IPS-18c (cell line): Measurements from ENCODE around the gene TMBIM4.
"Not testable (repeated sequence)": the region's sequence is repeated elsewhere in the genome, so short reads cannot be mapped to it uniquely, and the experiment has no call there.

Source experiments
- H3K4me3 ChIP-seq: 2 replicates; pipeline ENCODE4 v1.7.0; 2013; ENCODE audit warnings: low read depth, mild to moderate bottlenecking, low read length, moderate library complexity; ENCODE audit not compliant: insufficient read depth
- H3K9me3 ChIP-seq: one replicate; pipeline ENCODE4 v1.6.1; 2013; ENCODE audit warnings: mild to moderate bottlenecking, low read length, moderate library complexity; ENCODE audit not compliant: control insufficient read depth, insufficient read depth

The TMBIM4 gene

DNA sequence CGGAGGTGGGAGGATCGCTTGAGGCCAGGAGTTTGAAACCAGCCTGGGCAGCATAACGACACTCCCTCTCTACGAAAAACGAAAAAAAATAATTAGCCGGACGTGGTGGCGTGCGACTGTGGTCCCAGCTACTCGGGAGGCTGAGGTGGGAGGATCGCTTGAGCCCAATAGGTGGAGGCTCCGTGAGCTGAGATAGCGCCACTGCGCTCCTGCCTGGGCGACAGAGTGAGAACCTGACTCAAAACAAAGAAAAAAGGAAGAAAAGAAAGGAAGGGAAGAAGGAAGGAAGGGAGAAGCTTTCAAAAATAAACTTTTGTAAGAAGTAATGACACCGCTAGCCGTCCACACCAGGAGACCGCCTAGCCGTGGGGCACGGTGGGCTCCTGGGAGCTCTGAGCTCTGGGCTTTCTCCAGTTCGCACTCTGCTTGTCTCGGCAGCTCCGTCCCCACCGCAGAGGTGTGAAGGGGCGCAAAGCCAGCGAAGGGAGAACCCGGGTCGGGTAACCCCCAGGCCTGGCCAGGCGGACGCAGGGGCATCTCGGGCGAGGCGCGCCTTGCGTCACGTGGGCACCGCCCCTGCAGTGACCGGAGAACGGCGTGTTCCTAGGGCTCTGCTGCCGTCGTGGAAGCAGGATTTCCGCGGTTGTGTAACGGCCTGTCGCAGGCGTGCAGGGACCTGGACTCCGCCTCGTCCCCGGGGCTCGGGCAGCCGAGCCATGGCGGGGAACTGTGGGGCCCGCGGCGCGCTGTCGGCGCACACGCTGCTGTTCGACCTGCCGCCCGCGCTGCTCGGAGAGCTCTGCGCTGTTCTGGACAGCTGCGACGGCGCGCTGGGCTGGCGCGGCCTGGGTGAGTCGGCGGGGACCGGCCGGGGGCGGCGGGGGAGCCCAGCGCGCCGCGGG, 19.0 kb upstream of the TMBIM4 start, which contains the start of gene IRAK3:
IRAK3 (plus strand) TSS at position 631 of the 902 bp plus-strand sequence; CDS start at position 717, 86 bp downstream.
- Histone ChIP-seq H3K4me3 (peak within 1 kb of the TSS; percentile 58), H3K9me3 (peaks cover 2% of the 10 kb centered on the region)

DNA sequence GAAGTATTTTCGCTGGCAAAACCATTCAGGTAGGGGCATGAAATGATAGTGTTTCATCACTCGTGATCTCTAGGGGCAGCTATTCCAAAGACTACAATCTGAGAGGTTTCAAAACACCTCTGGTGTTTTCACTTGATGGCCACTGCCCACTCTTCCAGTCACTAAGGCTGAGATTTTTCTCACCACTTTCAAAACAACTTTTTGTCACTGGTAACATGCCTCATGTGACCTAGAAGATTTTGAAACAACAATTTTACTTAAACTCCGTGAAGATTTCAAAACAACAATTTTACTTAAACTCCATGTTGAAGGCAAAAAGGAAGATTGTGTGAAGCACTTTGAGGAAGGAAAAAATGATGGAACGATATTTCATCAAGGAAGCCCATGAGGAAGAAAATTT, 18.0 kb upstream of the TMBIM4 start:
- peaks cover 2% of the 10 kb centered on the region for H3K9me3 ChIP-seq
- no peak overlapping the region for H3K4me3 ChIP-seq

DNA sequence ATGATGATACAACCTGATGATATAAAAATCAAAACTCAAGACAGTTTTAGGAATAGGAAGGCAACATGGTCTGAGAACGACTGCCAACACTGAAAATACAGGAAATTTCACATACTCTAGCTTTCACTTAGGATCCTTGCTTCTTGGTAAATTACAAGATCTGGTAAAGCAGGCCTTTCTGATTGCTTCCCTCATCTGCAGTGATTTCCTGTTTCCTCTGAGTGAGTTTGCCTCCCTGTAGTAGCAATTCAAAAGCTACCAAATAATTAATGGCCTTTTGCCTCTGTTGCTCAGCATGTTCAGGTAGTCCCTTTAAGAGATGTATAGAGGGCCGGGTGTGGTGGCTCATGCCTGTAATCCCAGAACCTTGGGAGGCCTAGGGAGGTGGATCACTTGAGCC, 17.2 kb upstream of the TMBIM4 start:
- no peak overlapping the region for H3K4me3 ChIP-seq
- H3K9me3 ChIP-seq: peaks cover 2% of the 10 kb centered on the region

DNA sequence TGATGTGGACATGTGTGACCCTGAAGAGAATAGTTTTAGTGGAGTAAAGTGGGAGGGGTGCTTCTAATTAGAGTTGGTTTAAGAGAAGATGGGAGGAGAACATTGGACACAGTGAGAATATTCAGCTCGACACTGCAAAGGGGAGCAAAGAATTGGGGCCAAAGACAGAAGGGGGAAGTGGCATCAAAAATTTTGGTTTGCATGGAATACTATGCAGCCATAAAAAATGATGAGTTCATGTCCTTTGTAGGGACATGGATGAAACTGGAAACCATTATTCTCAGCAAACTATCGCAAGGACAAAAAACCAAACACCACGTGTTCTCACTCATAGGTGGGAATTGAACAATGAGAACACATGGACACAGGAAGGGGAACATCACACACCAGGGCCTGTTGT, 15.0 kb upstream of the TMBIM4 start:
- not testable (repeated sequence) for H3K4me3 ChIP-seq, H3K9me3 ChIP-seq

DNA sequence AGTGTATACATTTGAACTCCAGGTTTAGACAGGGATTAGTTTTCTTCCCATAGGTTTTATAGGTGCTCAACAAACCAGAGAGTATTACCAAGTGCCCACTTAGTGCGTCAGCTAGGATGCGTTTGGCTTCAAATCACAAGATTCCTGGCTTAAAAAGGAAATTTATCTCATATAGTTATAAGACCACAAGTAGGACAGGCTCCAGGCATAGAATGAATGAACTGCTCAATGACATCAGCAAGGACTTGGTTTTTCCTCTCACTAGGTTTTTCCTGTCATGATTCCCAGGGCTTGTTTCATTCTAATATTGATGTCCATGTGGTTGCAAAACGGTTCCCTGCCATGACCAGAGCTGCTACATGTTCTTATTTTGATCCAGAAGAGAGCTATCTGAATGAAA, 13.2 kb upstream of the TMBIM4 start:
- Histone ChIP-seq H3K4me3 (no peak overlapping the region), H3K9me3 (no peaks in the 10 kb centered on the region)

DNA sequence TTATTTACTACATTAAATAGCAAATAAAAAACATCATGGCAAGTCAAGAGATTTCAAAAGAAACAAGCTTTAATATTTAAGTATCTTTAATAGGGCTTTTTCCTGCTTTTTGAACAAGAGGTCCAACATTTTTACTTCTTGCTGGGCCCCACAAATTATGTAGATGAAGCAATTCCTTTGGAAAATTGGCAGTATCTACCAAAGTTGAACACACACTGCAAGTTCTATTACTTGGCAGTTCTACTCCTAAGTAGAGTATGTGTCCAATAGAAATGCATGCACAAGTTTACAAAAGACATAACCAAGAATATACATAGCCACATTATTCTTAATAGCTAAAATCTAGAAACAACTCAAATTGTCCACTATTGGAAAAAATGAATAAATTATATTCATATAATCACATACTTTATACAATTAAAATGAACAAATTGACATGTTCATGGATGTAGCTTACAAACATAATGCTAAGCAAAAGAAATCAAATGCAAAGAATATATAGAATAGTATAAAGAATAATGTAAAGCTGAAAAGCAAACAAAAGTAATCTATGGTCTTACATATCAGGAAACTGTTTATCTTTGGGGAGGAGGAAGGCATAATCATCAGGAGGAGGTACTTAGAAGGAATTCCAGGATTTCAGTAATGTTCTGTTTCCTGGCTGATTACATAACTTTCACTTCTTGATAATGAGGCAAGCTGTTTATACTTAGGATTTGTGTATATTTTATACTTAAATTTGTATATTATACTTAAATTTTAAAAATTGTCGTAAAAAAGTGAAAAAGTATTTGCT, 6.5 kb upstream of the TMBIM4 start:
- H3K9me3 ChIP-seq: peaks cover 5% of the 10 kb centered on the region
- H3K4me3 ChIP-seq: no peak overlapping the region

DNA sequence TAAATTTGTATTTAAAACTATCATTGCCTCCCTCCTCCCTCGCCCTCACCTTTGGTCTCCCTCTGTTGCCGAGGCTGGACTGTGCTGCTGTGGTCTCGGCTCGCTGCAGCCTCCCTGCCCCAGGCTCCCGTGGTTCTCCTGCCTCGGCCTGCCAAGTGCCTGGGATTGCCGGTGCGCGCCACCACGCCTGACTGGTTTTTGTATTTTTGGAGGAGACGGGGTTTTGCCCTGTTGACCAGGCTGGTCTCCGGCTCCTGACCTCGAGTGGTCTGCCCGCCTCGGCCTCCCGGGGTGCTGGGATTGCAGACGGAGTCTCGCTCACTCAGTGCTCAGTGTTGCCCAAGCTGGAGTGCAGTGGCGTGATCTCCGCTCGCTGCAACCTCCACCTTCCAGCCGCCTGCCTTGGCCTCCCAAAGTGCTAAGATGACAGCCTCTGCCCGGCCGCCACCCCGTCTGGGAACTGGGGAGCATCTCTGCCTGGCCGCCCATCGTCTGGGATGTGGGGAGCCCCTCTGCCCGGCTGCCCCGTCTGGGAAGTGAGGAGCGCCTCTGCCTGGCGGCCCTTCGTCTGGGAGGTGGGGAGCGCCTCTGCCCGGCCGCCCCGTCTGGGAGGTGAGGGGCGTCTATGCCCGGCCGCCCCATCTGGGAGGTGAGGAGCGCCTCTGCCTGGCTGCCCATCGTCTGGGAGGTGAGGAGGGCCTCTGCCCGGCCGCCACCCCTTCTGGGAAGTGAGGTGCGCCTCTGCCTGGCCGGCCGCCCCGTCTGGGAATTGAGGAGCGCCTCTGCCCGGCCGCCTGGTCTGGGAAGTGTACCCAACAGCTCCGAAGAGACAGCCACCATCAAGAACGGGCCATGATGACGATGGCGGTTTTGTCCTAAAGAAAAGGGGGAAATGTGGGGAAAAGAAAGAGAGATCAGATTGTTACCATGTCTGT, 4.9 kb upstream of the TMBIM4 start:
- H3K4me3 ChIP-seq, H3K9me3 ChIP-seq: not testable (repeated sequence)

DNA sequence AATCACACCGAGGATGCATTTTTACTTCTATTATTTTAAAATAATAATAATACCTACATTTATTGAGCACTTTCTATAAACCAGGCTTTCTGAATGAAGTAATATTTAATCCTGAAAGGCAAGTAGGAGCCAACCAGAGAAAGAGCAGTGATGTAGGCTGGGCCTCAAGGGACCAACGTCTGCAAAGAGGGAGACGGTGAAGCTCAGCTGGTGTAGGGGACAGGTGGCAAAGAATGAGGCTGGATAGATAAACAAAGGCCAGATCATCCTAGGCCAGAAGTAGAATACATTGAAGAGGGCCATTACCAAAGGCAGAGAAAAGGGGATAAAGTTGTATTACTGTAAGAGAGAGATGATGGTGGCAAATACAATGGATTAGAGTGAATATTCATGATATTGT, 810 bp upstream of the TMBIM4 start:
- peaks cover 5% of the 10 kb centered on the region for H3K9me3 ChIP-seq
- H3K4me3 ChIP-seq: no peak overlapping the region

DNA sequence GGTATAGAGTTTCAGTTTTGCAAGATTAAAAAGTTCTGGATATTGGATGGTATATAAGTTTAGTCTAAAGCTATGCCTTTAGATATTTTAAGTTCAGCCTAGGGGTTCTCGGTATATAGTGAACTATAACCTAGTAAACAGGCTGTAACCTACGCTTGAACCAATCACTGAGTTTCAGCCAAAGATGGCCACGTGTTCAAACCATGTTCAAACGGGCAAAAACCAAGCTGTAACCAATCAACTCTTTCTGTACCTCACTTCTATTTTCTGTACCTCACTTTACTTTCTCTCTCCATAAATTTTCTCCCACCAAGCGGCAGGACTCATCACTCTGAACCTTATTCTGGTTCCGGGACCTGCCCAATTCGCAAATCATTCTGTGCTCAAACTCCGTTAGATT, 1.4 kb downstream of the TMBIM4 start:
- Histone ChIP-seq H3K4me3 (no peak overlapping the region), H3K9me3 (no peaks in the 10 kb centered on the region)

DNA sequence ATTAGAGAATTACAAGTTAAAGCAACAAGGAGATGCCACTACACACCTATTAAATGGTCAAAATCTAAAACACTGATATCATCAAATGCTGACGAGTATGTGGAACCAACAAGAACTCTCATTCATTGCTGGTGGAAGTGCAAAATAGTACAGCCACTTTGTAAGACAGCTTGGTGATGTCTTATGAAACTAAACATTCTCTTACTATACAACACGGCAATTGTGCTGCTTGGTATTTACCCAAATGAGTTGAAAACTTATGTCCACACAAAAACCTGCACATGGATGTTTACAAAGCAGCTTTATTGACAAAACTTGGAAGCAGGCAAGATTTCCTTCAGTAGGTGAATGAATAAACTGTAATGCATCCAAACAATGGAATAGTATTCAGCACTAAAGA, 3.2 kb downstream of the TMBIM4 start:
- no peaks in the 10 kb centered on the region for H3K9me3 ChIP-seq
- H3K4me3 ChIP-seq: no peak overlapping the region

DNA sequence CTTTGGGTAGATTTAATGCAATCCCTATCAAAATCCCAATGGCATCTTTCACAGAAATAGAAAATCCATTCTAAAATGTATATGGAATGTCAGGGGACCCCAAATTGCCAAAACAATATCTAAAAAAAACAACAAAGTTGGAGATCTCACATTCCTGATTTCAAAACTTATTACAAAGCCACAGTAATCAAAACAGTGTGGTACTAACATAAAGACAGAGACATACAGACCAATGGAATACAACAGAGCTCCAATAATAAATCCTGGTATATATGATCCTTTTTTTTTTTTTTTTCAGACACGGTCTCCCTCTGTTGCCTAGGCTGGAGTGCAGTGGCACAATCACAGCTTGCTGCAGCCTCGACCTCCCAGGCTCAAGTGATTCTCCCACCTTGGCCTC, 4.7 kb downstream of the TMBIM4 start:
- Histone ChIP-seq H3K9me3 (no peaks in the 10 kb centered on the region), H3K4me3 (no peak overlapping the region)

DNA sequence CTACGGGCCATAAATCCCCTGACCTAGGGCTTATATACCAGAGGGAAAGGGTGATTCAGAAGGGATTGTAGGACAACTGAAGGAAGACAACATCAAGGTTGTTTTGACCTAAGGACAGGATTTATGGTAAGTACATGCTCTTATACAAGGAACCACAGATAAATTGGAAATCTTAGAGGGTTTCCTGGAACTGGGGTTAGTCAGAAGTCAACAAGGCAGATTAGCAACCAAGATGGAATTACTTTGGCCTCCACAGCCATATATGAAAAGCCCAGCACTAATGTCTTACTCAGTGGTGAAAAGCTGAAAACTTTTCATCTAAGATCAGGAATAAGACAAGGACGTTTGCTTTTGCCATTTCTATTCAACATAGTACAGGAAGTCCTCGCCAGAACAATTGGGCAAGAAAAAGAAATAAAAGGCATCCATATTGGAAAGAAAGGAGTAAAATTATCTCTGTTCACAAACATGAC, 5.4 kb downstream of the TMBIM4 start:
- H3K4me3 ChIP-seq: no peak overlapping the region
- no peaks in the 10 kb centered on the region for H3K9me3 ChIP-seq

DNA sequence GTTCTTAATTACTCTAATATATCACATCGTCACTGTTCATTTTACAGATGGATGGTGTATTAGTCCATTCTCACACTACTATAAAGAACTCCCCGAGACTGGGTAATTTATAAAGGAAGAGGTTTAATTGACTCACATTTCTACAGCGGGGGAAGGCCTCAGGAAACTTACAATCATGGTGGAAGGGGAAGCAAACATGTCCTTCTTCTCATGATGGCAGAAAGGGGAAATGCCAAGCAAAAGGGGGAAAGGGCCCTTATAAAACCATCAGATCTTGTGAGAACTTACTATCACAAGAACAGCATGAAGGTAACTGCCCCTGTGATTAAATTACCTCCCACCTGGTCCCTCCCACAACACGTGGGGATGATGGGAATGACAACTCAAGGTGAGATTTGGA, 6.5 kb downstream of the TMBIM4 start:
- Histone ChIP-seq H3K9me3 (no peaks in the 10 kb centered on the region), H3K4me3 (no peak overlapping the region)

DNA sequence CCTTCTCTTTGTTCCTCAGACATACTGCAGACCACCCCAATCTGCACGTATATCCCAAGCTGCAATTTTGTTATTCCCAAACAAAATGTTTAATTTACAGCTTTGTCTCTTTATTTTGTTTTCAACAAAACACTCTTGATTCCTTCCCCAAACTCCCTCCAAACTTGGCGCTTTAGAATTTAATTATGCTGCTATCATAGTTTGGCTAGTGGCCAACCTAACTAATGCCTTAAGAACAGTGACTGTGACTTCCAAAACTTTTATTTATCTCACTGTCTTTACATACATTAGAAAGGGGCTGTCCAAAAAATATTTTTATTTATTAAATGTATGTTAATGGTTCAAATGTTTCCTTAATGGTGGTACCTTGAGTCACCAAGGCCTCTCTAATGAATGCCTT, 7.1 kb downstream of the TMBIM4 start:
- H3K9me3 ChIP-seq: no peaks in the 10 kb centered on the region

DNA sequence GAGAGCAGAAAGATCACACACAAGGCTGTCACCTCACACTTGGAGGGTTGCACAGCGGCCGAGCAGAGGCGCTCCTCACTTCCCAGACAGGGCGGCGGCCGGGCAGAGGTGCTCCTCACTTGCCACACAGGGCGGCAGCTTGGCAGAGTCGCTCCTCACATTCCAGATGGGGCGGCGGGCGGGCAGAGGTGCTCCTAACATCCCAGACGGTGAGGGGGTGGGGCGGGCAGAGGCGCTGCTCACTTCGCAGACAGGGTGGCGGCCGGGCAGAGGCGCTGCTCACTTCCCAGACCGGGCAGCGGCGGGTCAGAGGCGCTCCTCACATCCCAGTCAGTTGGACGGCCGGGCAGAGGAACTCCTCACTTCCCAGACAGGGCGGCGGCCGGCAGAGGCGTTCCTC, 9.1 kb downstream of the TMBIM4 start:
- no peaks in the 10 kb centered on the region for H3K9me3 ChIP-seq
- no peak overlapping the region for H3K4me3 ChIP-seq

More for the DNA sequence above, 7.1 kb downstream of the TMBIM4 start:
- H3K4me3 ChIP-seq: no peak overlapping the region

DNA sequence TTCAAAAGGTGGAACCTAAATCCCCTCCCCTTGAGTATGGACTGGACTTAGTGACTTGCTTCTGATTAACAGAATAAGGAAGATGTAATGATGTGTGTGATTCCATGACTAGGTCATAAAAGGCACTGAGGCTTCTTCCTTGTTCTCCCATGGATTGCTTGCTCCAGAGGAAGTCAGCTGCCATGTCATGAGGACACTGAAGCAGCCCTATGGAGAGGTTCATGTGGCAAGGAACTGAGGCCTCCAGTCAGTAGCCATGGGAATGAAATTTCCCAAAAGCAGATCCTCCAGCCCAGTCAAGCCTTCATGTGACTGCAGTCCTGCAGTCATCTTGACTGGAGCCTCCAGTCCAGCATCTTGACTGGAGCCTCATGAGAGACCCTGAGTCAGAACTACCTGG, 10.7 kb downstream of the TMBIM4 start:
- Histone ChIP-seq H3K9me3 (no peaks in the 10 kb centered on the region), H3K4me3 (no peak overlapping the region)

DNA sequence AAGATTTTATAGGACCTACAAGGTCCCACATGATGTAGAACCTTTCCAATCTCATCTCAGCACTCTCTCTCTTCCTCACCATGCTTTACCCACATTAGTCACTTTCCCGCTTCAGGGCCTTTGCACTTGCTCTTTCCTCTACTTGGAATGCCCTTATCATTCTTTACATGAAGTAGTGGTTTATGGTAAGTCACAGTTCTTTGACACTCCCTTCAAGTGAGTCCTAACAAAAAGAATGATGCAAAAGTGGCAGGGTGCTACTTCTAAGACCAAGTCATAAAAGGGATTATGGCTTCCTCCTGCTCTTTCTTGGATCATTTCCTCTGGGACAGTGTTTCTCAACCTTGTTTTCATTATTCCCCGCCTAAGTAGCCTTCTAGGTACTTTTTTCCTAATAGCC, 13.1 kb downstream of the TMBIM4 start:
- no peaks in the 10 kb centered on the region for H3K9me3 ChIP-seq

More for the DNA sequence above, 13.1 kb downstream of the TMBIM4 start:
- no peak overlapping the region for H3K4me3 ChIP-seq
